ENCODE data around the gene APRT.

DNA sequence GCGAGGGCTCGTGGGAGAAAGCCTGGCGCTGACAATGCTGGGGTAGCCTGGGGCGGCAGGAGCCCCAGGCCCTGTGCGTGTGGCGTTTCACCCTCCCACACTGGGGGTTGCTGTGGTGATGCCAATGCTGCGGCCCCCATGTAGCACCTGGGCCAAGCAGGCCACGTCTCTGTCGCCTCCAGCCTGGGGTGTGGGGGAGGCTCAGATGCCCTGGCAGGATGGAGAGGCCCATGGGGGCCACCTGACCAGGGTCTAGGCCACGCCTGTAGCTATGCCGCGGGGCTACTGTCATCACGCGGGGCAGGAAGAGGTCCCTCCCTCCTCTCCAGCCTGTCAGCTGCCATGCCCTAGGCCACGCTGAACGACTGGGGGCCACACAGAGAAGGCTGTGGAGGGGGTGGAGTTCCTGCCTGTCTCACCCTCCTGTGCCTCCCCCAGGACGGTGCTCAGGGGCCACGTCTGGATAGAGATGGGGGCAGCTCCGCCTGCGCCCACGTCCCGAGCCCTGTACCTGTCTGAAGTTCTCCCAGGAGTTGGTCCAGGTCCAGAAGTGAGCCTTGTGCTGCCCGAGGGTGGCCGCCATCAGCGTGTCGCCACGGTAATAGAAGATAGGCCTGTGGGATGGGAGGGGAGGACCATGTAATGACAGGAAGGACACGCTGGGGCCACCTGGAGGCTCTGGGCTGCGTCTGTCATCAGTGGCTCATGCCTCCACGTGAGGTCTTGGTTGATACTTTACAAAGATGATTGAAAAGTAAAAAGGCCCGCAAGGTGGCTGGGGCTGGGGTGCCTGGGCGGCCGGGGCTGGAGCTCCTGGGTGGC lies 12.7 kb upstream of the APRT start:
- TF ChIP-seq, protein P1, sequence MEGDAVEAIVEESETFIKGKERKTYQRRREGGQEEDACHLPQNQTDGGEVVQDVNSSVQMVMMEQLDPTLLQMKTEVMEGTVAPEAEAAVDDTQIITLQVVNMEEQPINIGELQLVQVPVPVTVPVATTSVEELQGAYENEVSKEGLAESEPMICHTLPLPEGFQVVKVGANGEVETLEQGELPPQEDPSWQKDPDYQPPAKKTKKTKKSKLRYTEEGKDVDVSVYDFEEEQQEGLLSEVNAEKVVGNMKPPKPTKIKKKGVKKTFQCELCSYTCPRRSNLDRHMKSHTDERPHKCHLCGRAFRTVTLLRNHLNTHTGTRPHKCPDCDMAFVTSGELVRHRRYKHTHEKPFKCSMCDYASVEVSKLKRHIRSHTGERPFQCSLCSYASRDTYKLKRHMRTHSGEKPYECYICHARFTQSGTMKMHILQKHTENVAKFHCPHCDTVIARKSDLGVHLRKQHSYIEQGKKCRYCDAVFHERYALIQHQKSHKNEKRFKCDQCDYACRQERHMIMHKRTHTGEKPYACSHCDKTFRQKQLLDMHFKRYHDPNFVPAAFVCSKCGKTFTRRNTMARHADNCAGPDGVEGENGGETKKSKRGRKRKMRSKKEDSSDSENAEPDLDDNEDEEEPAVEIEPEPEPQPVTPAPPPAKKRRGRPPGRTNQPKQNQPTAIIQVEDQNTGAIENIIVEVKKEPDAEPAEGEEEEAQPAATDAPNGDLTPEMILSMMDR (IDR thresholded peaks at IDR 0.05; ENCODE audit: insufficient read depth, low read length): no peak
- TF ChIP-seq, protein P2, sequence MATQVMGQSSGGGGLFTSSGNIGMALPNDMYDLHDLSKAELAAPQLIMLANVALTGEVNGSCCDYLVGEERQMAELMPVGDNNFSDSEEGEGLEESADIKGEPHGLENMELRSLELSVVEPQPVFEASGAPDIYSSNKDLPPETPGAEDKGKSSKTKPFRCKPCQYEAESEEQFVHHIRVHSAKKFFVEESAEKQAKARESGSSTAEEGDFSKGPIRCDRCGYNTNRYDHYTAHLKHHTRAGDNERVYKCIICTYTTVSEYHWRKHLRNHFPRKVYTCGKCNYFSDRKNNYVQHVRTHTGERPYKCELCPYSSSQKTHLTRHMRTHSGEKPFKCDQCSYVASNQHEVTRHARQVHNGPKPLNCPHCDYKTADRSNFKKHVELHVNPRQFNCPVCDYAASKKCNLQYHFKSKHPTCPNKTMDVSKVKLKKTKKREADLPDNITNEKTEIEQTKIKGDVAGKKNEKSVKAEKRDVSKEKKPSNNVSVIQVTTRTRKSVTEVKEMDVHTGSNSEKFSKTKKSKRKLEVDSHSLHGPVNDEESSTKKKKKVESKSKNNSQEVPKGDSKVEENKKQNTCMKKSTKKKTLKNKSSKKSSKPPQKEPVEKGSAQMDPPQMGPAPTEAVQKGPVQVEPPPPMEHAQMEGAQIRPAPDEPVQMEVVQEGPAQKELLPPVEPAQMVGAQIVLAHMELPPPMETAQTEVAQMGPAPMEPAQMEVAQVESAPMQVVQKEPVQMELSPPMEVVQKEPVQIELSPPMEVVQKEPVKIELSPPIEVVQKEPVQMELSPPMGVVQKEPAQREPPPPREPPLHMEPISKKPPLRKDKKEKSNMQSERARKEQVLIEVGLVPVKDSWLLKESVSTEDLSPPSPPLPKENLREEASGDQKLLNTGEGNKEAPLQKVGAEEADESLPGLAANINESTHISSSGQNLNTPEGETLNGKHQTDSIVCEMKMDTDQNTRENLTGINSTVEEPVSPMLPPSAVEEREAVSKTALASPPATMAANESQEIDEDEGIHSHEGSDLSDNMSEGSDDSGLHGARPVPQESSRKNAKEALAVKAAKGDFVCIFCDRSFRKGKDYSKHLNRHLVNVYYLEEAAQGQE (IDR thresholded peaks at IDR 0.05; ENCODE audit: insufficient replicate concordance, low read depth): no peak
